H1 (cell line): ENCODE data around the gene PRXL2A. TPM values are rescaled to one million over a fixed set of nuclear protein-coding genes. Genes with fewer than 3 reads are reported as not detected.

Source experiments
- JUN ChIP-seq: IDR thresholded peaks from 2 replicates; pipeline ENCODE4 v1.6.1; 2011; ENCODE audit warnings: low read depth, mild to moderate bottlenecking, improper control_type of control experiment, low read length
- SRF ChIP-seq: IDR thresholded peaks from 2 replicates; pipeline ENCODE4 v1.6.1; 2011; ENCODE audit warnings: mild to moderate bottlenecking, low read depth, low read length, moderate library complexity
- TAF7 ChIP-seq: optimal IDR thresholded peaks from 2 replicates; pipeline ENCODE3; 2011; ENCODE audit warnings: low read depth, mild to moderate bottlenecking, inconsistent platforms, low read length, moderate library complexity, borderline replicate concordance
- polyA plus RNA-seq, 7 experiments: library from polyadenylated mRNA; depleted of rRNA in 3 of 7; stranded (reverse) in 5 of 7; unstranded in 2 of 7; fragments of >200 nt in 5 of 7; fragments of 200-250 nt in 2 of 7; gene quantifications; 1 replicate in 5 of 7; 2 replicates in 1 of 7; 4 replicates in 1 of 7; pipeline versions ENCODE4 v1.2.1 to v1.2.3, GENCODE V29; 2011 to 2013; ENCODE audit warnings: missing spikeins in 2 of 7, mixed read lengths in 2 of 7
- total RNA-seq: library from RNA; stranded (reverse); fragmentation: NEBNext Ultra II Directional; extraction: Animal tissue kit (Norgen Biotek cat#: 25700); gene quantifications from 2 replicates; pipeline ENCODE4 v1.2.1, GENCODE V29; 2021

Gene PRXL2A
- total and polyA plus RNA-seq, 2 of the 8 experiments (the other 6 are each of a cell fraction or from before 2014, with no cell fraction given), result 13.4 to 58.3 TPM

GRCh38 chr10:80458263-80458625 is 49.9 kb downstream of the PRXL2A start (continued):
- TF ChIP-seq JUN (no peak), SRF (no peak), TAF7 (no peak)
